ENCODE results near the gene PDS5B.
"Not testable (repeated sequence)": the region's sequence is repeated elsewhere in the genome, so short reads cannot be mapped to it uniquely, and the experiment has no call there.

Gene PDS5B

GRCh38 chr13:32811297-32811800 is 225.1 kb downstream of the PDS5B start:
- peak; percentile 60 for DNase-seq (ENCODE audit: extremely low read depth, low read depth)
- TF ChIP-seq CTCF (IDR thresholded peaks at IDR 0.05; ENCODE audit: low read depth, low read length): no peak; the same call in 1 of the 2 replicates

GRCh38 chr13:32821149-32821688 is 235.0 kb downstream of the PDS5B start:
- no peak for DNase-seq (ENCODE audit: extremely low read depth, low read depth)
- TF ChIP-seq CTCF (IDR thresholded peaks at IDR 0.05; ENCODE audit: low read depth, low read length): no peak

- TF ChIP-seq CTCF (IDR thresholded peaks at IDR 0.05; ENCODE audit: low read depth, low read length): no peak
- no peak for DNase-seq (ENCODE audit: extremely low read depth, low read depth)
Observed at GRCh38 chr13:32822771-32823170, 236.5 kb downstream of the PDS5B start.

- no peak for TF ChIP-seq CTCF (IDR thresholded peaks at IDR 0.05; ENCODE audit: low read depth, low read length)
- no peak for DNase-seq (ENCODE audit: extremely low read depth, low read depth)
Observed at GRCh38 chr13:32823597-32823996, 237.3 kb downstream of the PDS5B start.

GRCh38 chr13:32824061-32824460 is 237.8 kb downstream of the PDS5B start:
- DNase-seq (ENCODE audit: extremely low read depth, low read depth): no peak

GRCh38 chr13:32824675-32825074 is 238.4 kb downstream of the PDS5B start:
- no peak for DNase-seq (ENCODE audit: extremely low read depth, low read depth)
- TF ChIP-seq CTCF (IDR thresholded peaks at IDR 0.05; ENCODE audit: low read depth, low read length): no peak

More at GRCh38 chr13:32824061-32824460, 237.8 kb downstream of the PDS5B start:
- TF ChIP-seq CTCF (IDR thresholded peaks at IDR 0.05; ENCODE audit: low read depth, low read length): no peak

GRCh38 chr13:32825481-32825880 is 239.2 kb downstream of the PDS5B start:
- no peak for DNase-seq (ENCODE audit: extremely low read depth, low read depth)
- TF ChIP-seq CTCF (IDR thresholded peaks at IDR 0.05; ENCODE audit: low read depth, low read length): no peak

GRCh38 chr13:32826372-32826771 is 240.1 kb downstream of the PDS5B start:
- not testable (repeated sequence) for DNase-seq (ENCODE audit: extremely low read depth, low read depth)
